Measurements from ENCODE around the gene SSTR4. TPM values are rescaled to one million over a fixed set of nuclear protein-coding genes. Genes with fewer than 3 reads are reported as not detected.

Gene SSTR4
- total RNA-seq, 6 donors from 2014 or later = 0.30 TPM; not detected in 5

GRCh38 chr20:23037017-23037481 is 1.9 kb downstream of the SSTR4 start:
- Histone ChIP-seq H3K27me3 (peaks cover 0 to 18% (median 6%) of the 10 kb centered on the region in 4 donors), H3K4me1 (peaks cover 0 to 8% (median 5%) of the 10 kb centered on the region in 4 donors), H3K4me3 (no peak overlapping the region), H3K27ac (no peak overlapping the region), H3K36me3 (no peaks in the 10 kb centered on the region), H3K9me3 (no peaks in the 10 kb centered on the region)
- TF ChIP-seq EP300 (IDR thresholded peaks at IDR 0.05) = no peak
- no peak for TF ChIP-seq POLR2AphosphoS5 (IDR thresholded peaks at IDR 0.05)
- no peak for ATAC-seq (ENCODE audit: low FRiP score in 2 of 2)
- 25 to 53% methylated on average over 3 of the region's 3 CpGs for WGBS, 2 donors
- DNase-seq = no peak

- 87 to 89% methylated on average over 5 of the region's 5 CpGs for WGBS, 2 donors
- H3K9me3 ChIP-seq = no peaks in the 10 kb centered on the region
- no peaks in the 10 kb centered on the region for H3K36me3 ChIP-seq
- peaks cover 0 to 12% (median 6%) of the 10 kb centered on the region in 4 donors for H3K4me1 ChIP-seq
- H3K27me3 ChIP-seq = peaks cover 0 to 18% (median 6%) of the 10 kb centered on the region in 4 donors
- no peak overlapping the region for H3K4me3 ChIP-seq
- DNase-seq = no peak
- no peak for ATAC-seq (ENCODE audit: low FRiP score in 2 of 2)
- no peak for TF ChIP-seq CTCF (IDR thresholded peaks at IDR 0.05)
- no peak for TF ChIP-seq EP300 (IDR thresholded peaks at IDR 0.05)
- no peak for TF ChIP-seq POLR2A (IDR thresholded peaks at IDR 0.05)
- TF ChIP-seq POLR2AphosphoS5 (IDR thresholded peaks at IDR 0.05) = no peak
- H3K27ac ChIP-seq = no peak overlapping the region
Measured at GRCh38 chr20:23039136-23039875, 4.2 kb downstream of the SSTR4 start.

GRCh38 chr20:23039885-23040508 is 4.9 kb downstream of the SSTR4 start:
- Histone ChIP-seq H3K27me3 (peaks cover 0 to 15% (median 5%) of the 10 kb centered on the region in 4 donors), H3K9me3 (no peaks in the 10 kb centered on the region), H3K4me1 (peaks cover 0 to 11% (median 7%) of the 10 kb centered on the region in 4 donors), H3K36me3 (no peaks in the 10 kb centered on the region), H3K27ac (no peak overlapping the region), H3K4me3 (no peak overlapping the region)
- TF ChIP-seq POLR2AphosphoS5 (IDR thresholded peaks at IDR 0.05) (no peak), CTCF (IDR thresholded peaks at IDR 0.05) (no peak), EP300 (IDR thresholded peaks at IDR 0.05) (no peak), POLR2A (IDR thresholded peaks at IDR 0.05) (no peak)
- ATAC-seq (ENCODE audit: low FRiP score in 2 of 2) = no peak
- 57 to 73% methylated on average over 2 to 3 of the region's 3 CpGs for WGBS, 2 donors
- no peak for DNase-seq

- DNase-seq (no peak), ATAC-seq (ENCODE audit: low FRiP score in 2 of 2) (no peak)
- Histone ChIP-seq H3K9me3 (no peaks in the 10 kb centered on the region), H3K4me1 (peaks cover 5 to 13% (median 9%) of the 10 kb centered on the region in 4 donors), H3K27me3 (no peaks in the 10 kb centered on the region), H3K4me3 (no peak overlapping the region), H3K27ac (peak overlapping the region in 2 of 4 donors; percentile 8 to 53), H3K36me3 (no peaks in the 10 kb centered on the region)
- TF ChIP-seq EP300 (IDR thresholded peaks at IDR 0.05) (no peak), POLR2A (IDR thresholded peaks at IDR 0.05) (no peak), POLR2AphosphoS5 (IDR thresholded peaks at IDR 0.05) (no peak), CTCF (IDR thresholded peaks at IDR 0.05) (no peak)
- 41 to 55% methylated on average over 3 of the region's 3 CpGs for WGBS, 2 donors
Measured at GRCh38 chr20:23042270-23042669, 7.2 kb downstream of the SSTR4 start.

GRCh38 chr20:23043376-23043775 is 8.3 kb downstream of the SSTR4 start:
- Histone ChIP-seq H3K4me1 (peaks cover 10 to 23% (median 20%) of the 10 kb centered on the region in 4 donors), H3K36me3 (no peaks in the 10 kb centered on the region), H3K4me3 (no peak overlapping the region), H3K27me3 (peaks cover 0 to 2% (median 0%) of the 10 kb centered on the region in 4 donors), H3K9me3 (no peaks in the 10 kb centered on the region), H3K27ac (no peak overlapping the region)
- 56 to 71% methylated on average over 3 to 6 of the region's 6 CpGs for WGBS, 2 donors
- DNase-seq (peak in 1 of 2 donors; percentile 11), ATAC-seq (ENCODE audit: low FRiP score in 2 of 2) (no peak)
- TF ChIP-seq EP300 (IDR thresholded peaks at IDR 0.05) = no peak

Measured in upper lobe of left lung (tissue), 6 donors.